GM21825 (cell line): ENCODE measurements around the gene SS18.

Experiments
- ATAC-seq: cut with Tn5 transposase; IDR thresholded peaks from one replicate; pipeline ENCODE4 v1.9.1; 2021; ENCODE audit warnings: mild to moderate bottlenecking, moderate library complexity; ENCODE audit not compliant: unreplicated experiment

SS18 gene

DNA sequence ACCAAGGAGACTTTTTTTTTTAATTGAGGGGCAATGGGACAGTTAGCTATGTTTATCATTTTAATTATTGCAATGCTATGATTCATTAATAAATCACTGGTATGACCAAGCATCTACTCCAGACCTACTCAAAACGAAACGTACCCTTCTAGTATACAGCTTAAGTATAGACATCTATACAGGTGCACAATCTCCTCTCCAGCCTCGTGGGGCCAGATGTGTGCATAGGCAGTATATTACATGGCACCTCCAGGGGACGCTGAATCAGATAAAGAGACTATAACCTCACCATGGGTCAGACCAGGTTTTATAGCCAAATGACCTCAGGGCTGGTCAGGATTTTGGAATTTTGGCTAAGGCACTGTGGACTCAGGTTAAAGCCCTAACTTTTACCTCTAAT lies 86.6 kb downstream of the SS18 start:
- no peak for ATAC-seq

DNA sequence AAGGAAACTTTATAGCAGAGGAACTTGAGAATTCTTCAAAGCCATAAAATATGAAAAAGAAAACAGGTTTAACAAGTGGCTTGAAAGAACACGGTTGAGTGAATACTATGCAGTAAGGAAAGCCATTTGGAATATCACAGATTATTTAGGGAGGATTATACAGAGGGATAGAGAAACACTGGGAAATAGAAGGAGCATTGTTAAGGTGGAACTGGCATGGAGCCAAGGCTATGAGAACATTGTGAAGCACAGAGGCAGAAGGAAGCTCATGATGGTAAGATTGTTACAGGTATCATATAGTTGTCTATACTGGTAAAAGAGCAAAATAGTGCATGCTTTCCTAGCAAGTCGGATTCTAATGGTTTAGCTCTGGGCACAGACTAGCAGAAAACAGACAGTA lies 87.1 kb downstream of the SS18 start:
- ATAC-seq, result no peak

DNA sequence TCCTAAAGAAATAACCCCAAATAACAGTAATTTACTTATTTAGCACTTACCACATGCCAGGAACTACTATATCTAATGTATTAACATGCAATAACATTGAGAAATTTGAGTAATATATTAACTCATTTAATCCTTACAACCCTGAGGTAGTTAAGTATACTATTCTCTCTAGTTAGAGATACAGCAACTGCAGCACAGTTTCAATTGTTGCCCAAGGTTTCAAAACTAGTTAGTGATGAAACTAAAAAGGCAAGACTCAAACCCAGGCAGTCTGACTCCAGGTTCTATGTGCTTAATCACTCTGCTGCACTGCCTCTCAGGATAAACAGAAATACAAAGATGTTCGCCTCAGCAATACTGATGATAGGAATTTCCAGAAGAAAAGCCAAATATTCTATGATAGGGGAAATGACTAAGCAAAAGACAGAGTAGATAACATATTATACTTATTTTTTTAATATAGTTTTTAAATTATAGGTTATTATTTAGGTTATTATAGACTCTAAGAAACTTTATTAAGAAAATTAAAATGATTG lies 88.0 kb downstream of the SS18 start:
- no peak for ATAC-seq

DNA sequence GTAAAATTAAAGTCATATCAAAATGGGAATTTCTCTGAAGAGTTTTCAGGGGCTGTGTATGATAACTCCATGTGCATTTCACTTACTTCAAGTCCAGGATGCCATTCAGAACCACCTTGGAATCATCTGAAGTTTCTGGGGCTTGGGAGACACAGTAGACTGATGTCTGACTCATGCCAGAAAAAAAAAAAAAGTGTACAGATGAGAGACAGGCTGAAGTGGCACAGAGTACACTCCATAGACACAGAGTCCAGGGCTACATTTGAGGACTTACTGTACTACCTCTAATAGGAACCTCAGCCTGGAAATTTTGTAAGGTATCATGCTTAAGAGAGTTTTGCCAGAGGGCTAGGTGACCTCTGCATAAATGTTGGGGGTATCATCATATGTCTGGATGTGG lies 92.0 kb downstream of the SS18 start:
- no peak for ATAC-seq

DNA sequence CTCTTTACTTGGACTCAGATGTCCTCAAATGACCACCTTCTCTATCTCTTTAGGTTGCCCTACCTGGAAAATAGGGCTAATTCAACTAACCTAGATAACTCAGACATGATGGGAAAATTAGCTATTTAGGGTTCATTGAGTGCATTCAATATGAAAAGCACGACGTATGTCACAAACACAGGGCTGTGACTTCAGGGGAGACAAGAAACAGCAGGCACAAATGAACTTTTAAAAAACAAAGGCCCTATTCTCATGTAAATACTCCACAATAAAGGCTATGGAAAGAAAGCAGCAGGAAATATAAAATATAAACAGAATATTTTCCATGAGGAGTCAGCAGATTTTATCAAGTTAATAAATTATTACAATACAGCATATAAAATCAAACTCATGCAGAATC lies 97.8 kb downstream of the SS18 start:
- ATAC-seq, result no peak

DNA sequence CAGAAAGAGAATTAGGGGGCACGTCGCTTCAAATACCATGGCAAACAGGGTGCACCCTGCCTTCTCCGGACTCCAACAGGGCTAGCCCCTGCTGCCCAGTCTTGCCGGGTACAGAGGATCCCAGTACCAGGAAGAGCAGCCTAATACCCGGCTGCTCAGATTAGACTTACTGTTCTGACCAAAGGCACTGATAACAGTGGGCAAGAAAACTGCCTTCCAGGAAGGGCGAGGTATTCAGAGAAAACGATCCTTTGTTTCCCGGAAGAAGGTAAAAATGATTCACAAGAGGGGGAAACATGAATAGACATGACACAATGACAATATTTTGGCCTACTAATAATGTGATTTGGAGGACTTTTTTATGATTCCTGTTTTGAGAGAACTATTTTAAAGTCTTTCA lies 99.9 kb downstream of the SS18 start:
- ATAC-seq, result no peak

DNA sequence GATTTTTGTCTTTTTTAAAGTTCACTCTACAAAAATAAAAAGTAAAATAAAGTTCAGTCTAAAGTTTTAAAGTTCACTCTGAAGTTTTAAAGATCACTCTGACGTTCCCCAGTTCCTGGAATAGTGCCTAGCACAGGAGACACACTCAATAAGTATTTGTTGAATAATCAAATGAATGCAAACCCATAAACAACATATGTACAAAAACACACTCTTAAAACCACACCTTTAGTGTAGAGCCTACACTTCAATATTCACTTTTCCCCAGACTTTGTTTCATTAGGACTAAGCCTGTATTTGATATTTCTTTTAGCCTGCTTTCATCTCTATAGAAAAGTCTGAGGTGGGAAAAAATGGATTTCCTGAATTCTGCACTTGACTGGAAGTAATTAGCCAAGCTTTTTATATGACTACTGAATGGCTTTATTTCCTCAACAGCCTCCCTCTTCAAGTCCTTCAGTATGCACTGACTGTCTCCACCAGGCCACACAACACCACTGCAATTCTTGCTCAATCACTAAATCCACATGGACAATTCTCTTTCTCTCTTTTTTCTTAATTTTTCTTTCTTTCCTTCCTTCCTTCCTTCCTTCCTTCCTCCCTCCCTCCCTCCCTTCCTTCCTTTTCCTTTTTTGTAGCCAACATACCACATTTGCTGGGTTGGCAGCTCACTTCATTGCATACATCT lies 104.6 kb downstream of the SS18 start:
- no peak for ATAC-seq

DNA sequence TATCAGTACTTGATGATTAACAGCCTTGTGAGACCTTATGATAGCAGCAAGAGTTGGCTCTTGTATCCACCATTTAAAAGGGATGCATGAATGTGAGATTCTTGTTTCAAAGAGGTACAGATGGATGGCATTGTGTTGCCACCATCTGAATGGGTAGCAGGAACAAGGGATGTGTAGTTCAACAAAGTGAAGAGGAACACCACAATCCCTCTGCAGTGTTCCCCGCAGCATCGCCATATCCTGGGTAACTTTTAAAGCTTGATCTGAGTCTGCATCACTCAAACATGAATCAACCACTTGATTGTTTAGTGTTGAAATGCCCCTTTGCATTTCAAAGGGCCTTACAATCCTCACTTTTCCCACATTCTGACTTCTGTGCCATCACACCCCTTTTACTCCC lies 106.7 kb downstream of the SS18 start:
- no peak for ATAC-seq

DNA sequence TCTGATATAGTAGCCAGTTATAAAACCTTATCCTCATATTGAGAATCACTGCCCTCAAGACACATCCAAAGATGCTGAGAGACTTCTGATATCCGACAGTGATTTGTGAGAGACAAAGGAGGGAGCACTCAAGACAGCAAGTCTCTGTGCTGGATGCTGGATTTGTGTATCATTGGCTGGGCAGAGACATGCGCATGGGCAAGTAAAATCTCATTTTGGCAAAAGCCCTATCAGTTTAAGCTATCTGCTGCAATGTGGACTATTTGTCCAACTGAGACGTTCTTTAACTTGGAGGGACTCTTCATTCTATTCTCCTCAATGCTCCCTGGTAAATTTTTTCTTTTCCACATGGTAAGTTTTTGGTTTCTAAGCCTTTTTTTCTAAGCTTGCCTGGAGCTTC lies 107.5 kb downstream of the SS18 start:
- ATAC-seq, result no peak

DNA sequence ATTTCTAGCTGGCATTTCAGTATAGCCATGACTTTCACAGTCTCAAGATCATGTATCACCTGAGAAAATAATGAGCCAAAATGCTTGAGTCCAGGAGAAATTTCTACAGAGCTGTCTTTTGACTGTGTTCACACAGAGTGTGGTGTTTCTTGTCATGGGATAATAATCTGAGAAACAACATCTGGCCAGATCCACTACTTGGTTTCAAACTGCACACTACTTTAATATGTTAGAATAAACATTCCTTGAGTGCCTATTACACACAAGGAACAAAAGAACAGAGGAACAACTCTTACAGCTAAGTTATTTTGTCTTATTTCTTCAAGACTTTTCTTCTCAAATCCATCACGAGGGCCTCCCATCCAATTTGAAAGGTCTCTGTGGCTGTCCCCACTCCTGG lies 108.3 kb downstream of the SS18 start:
- ATAC-seq, result no peak

DNA sequence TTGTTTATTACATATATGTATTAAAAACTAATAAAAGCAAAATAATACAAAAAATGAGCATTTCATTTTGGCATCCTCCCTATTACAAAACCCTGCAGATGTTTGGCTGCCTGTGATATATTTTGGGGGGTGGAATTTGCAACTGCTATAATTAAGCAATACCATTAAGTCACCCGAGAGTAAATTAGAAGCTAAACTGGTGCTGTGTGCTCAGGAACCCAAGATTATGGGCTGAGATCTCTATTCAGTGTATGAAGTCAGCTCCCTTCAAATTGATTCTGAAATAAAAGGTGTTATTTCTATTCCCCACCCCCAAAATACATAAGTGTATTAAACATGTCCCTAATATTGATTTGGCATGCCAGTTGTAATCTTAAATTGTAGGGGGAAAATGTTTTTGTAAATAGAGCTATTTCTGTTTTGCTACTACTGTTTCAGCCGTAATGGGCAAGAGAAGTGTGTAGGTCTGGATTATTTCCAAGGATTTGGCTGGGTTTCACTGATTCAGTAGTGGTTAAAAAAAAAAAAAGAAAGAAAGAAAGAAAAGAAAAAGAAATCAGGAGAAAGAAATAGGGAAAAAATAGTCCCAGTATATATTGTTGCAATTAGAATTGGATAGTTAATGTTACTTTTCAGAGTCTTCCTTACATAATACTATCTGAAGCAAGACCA lies 110.9 kb downstream of the SS18 start:
- no peak for ATAC-seq

DNA sequence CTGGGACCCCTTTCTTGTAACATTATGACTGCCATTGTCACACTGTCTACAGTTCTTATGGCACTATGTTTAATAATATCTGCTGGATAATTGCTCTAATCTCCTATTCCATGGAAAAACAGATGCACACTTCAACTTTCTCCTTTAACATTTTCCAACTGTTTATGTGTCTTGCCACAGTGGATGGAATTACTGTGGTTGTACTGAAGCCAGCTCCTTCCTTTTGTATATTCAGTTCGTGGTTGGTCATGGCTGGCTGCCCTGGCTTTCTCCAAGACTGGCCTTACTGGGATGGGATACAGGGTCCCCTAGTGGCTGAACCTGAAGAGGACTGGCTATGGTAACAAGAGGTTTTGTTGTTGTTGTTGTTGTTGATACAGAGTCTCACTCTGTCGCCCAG lies 113.9 kb downstream of the SS18 start:
- no peak for ATAC-seq

DNA sequence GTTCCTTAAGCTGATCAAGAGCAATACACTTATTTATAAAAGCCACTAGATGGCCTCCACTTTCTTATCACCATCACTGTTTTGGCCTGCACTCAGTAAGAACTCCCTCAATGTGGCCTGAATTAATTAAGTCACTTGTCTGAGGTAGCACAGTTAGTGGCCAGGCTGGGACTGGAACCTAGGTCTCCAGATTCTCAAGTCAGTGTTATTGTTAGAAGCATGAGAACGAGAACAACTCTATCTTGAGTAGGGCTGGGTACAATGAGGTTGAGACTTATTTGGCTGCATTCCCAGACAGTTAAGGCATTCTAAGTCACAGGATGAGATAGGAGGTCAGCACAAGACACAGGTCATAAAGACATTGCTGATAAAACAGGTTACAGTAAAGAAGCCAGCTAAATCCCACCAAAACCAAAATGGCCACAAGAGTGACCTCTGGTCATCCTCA lies 115.8 kb downstream of the SS18 start:
- ATAC-seq, result no peak
